KG1 (cell line): ENCODE results near the gene CCNQ.

Source experiments
- DNase-seq: peaks from one replicate; lab custom pipeline; 2025; lab: John Stamatoyannopoulos, UW

CCNQ gene

DNA sequence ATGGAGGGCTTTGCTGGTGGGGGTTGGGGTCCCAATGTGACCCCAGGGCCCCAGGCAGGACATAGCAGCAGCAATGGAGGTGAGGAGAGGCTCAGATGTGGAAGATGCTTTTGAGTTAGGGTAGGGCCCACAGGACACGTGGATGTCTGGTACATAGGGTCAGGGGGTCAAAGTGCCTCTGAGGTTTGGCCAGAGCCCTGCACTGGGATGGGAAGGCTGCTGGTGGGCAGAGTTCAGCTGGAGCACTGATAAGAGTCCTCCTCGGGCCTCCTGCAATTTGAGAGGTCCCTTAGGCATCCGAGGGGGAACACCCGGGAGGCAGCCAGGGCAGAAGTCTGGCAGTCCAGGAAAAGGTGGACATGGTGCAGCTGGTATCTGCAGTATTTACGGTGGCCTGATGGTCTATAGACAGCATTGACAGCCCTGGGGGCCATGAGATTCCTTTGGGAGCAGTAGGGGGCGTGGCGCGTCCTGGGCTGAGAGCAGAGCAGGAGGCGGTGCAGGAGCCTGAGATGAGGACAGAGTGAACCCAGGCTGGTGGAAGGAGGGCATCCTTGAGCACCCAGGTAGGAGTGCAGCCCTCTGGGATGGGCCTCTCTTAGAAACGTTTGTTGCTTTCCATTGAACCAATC lies 22.6 kb downstream of the CCNQ start:
- no peak for DNase-seq

GRCh38 chrX:153573984-153574383 lies 25.0 kb downstream of the CCNQ start:
- no peak for DNase-seq

GRCh38 chrX:153572601-153573000 lies 26.3 kb downstream of the CCNQ start:
- no peak for DNase-seq

- no peak for DNase-seq
These were observed 27.4 kb downstream of the CCNQ start for GRCh38 chrX:153571534-153571908.

DNA sequence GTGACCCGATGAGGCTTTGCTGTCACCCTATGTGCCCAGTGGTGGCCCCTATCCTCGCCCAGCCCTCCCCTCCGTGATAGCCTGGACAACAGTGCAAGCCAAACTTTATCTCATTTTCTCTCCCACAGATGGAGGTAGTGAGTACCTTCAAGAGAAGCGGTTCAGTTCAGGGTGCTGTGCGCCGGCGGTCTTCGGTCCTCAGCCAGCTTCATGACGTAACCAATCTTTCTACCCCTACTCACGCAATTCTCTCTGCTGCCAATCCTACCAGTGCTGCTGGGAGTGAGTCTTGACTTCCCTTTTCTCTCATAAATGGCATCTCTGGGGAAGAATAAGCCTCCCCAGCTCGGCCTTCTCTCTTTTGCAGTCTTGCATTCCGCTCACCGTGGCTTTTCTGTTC lies 29.5 kb downstream of the CCNQ start:
- no peak for DNase-seq

- DNase-seq = no peak
These were observed 30.4 kb downstream of the CCNQ start for GRCh38 chrX:153568451-153569011.

GRCh38 chrX:153565996-153566580 lies 32.9 kb downstream of the CCNQ start:
- no peak for DNase-seq

DNA sequence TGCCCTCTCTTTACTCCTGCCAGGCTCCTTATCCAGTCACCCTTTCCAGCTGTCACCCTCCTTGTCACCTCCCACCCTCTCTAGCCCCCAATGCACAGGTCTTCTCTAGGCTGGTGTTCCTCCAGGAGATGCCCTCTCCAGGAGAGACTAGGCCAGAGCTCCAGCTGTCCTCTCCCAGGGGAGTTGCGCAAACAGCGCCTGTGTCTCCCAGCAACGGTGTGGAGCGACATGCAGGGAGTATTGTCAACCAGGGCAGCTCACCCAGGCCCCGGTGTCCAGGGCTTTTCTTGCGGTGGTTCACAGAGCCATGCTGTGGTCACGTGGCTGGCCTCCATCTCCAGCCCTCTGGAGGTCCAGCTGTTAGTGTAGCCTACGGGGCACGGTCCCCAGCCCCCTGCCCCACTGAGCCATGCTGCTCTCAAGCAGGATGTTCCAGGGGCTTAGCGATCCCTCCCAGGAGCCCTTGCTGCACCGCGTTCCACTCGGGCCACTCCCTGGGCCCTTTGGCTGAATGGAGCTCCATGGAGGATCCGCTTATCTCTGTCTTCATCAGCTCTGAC lies 34.8 kb downstream of the CCNQ start:
- DNase-seq = no peak

GRCh38 chrX:153562546-153562945 lies 36.4 kb downstream of the CCNQ start:
- DNase-seq = no peak

DNA sequence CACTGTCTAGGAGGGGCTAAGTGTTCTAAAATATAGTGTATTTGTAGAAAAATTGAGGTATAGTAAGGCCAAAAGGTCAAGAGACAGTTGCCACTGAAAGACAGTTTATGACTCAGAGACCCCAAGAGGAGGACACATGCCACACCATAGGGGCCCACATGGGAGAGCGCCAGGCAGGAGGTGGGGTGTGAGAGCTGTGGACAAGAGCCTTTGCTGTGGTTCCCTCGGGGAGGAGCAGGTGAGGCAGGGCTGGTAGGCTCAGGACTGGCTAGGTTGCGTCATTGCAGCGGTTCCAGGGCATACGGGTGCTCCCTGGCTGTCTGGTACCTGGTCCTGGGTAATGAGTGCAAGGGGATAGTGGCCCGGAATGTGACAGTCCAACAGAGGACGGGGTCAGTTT lies 37.6 kb downstream of the CCNQ start:
- no peak for DNase-seq

GRCh38 chrX:153560466-153560865 lies 38.5 kb downstream of the CCNQ start:
- DNase-seq = no peak

GRCh38 chrX:153560000-153560399 lies 38.9 kb downstream of the CCNQ start:
- DNase-seq = no peak

GRCh38 chrX:153557618-153558355 lies 41.2 kb downstream of the CCNQ start:
- no peak for DNase-seq

DNA sequence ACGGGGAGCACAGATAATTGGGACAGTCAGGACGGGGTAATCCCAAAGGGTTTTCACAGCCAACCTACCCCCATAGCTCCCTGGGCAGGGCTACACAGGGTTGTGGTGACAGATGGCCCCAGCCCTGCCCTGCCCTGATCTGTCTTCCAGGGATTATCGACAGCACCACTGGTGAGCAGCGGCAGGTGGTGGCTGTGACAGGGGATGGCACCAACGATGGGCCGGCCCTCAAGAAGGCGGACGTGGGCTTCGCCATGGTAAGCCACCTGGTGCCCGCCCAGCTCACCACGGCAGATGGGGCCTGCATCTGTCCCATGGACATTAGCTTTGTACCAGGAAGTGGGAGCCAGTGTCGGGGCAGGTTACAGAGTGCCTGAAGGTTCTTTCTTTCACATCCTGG lies 42.2 kb downstream of the CCNQ start:
- DNase-seq = no peak

DNA sequence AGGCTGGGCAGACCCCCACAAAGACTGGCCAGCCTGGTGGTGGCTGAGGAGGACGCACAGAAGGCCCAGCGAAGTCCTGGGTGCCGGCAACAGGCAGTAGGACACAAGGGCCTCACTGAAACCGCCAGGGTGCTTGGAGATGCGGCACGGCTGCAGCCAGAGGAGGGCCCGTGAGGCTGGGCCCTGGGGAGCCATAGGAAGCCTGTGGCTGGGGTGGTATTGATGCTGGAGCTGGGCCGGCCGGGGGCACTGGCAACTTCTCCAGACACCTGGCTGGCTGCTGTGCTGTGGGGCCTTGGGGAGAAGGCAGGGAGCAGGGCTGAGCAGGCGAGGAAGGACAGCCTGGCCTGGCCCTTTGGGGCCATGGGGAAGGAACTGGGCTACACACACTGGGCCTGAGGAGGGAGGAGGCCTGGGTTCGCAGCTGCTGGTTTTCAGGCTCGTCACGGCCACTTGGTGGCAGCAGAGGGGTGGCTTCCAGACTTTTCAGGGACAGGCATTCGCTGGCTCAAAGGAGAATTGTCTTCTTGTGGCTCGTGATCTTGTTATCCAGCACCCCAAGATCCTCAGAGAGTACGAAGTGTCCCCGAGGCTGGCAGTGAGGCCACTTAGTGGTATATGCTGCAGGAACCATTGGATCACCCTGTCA lies 44.3 kb downstream of the CCNQ start:
- DNase-seq = no peak

- DNase-seq = no peak
These were observed 47.8 kb downstream of the CCNQ start for GRCh38 chrX:153551135-153551534.

DNA sequence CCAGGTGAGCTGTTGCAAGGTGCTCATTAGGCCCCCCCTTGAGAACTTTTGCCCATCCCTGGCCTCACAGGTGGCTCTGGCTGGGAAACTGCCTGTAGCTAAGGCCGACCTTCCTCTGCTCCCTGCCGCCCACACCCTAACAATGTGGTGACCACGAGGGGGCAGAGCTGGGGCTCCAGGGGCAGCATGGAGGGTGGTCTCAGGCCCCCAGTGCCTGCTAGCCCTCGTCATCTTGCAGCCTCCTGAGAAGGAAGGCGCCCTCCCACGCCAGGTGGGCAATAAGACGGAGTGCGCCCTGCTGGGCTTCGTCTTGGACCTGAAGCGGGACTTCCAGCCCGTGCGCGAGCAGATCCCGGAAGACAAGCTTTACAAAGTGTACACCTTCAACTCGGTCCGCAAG lies 49.1 kb downstream of the CCNQ start:
- DNase-seq = no peak

DNA sequence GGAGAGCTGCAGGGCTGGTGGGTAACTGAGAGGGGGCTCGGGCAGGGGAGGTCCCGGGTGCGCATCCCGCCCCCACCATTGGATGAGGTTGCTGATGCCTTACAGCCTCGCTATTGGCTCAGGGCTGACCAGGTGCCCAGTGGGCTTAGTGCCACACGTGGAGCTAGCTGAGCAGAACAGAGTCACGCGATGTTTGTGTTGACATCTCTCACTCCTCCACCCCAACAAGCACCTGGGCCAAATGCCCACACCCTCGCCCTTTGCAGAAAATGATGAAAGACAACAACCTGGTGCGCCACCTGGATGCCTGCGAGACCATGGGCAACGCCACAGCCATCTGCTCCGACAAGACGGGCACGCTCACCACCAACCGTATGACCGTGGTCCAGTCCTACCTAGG lies 49.7 kb downstream of the CCNQ start:
- no peak for DNase-seq

- no peak for DNase-seq
These were observed 51.7 kb downstream of the CCNQ start for GRCh38 chrX:153547195-153547594.

DNA sequence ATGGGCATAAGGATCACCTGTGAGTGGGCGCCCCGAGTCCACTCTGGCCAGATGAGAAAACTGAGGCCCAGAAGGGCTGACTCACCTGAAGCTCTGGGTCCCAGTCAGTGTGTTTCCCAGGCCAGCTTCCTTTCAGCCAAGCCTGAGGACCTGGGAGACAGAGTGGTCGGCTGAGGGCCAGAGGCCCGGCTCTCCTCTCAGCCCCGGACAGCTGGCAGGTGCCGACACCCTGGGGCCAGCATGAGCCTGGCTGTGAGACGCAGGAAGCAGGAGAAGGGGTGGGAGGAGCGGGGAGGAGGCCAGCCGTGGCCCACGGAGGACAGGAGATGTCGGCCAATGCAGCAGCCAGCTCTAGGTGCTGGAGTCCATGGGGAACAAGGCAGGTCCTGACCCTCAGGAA lies 52.6 kb downstream of the CCNQ start:
- DNase-seq = no peak

GRCh38 chrX:153544727-153545126 lies 54.2 kb downstream of the CCNQ start:
- no peak for DNase-seq

GRCh38 chrX:153539979-153540358 lies 59.0 kb downstream of the CCNQ start:
- no peak for DNase-seq
